MM.1S (cell line): ENCODE data around the gene VGLL4.

Experiments
- DNase-seq: peaks from one replicate; pipeline ENCODE4 v3.0.0-alpha.2; 2015
- H2AFZ ChIP-seq: fragments of 300-600 bp; sonication (generic); 2 replicates; pipeline ENCODE4 v1.6.0; 2016; ENCODE audit warnings: antibody characterized with exemption, low read length
- H3F3A ChIP-seq: fragments of 300-600 bp; sonication (generic); 2 replicates; pipeline ENCODE4 v1.6.1; 2016; ENCODE audit warnings: mild to moderate bottlenecking, antibody characterized with exemption, low read length, moderate library complexity, mixed read lengths; ENCODE audit not compliant: insufficient read depth
- H3K27ac ChIP-seq: fragments of 300-600 bp; sonication (generic); 2 replicates; pipeline ENCODE4 v1.5.1; 2016; ENCODE audit warnings: mild to moderate bottlenecking, low read length
- H3K27me3 ChIP-seq: fragments of 300-600 bp; sonication (generic); replicated peaks from 2 replicates; pipeline ENCODE4 v1.6.0; 2016; ENCODE audit warnings: low read length; ENCODE audit not compliant: insufficient read depth
- H3K36me3 ChIP-seq: fragments of 300-600 bp; sonication (generic); replicated peaks from 2 replicates; pipeline ENCODE4 v1.6.1; 2016; ENCODE audit warnings: mild to moderate bottlenecking, low read length, mixed read lengths; ENCODE audit not compliant: insufficient read depth
- H3K4me1 ChIP-seq: fragments of 300-600 bp; sonication (generic); 2 replicates; pipeline ENCODE4 v1.6.1; 2016; ENCODE audit warnings: low read length, mixed read lengths
- H3K4me2 ChIP-seq: fragments of 300-600 bp; sonication (generic); 2 replicates; pipeline ENCODE4 v1.6.0; 2016; ENCODE audit warnings: low read depth, low read length
- H3K4me3 ChIP-seq: fragments of 300-600 bp; sonication (generic); 2 replicates; pipeline ENCODE4 v1.5.1; 2016; ENCODE audit warnings: low read length, mixed read lengths
- H3K79me2 ChIP-seq: fragments of 300-600 bp; sonication (generic); 2 replicates; pipeline ENCODE4 v1.6.1; 2016; ENCODE audit warnings: mixed run types, low read length, mixed read lengths
- H3K9ac ChIP-seq: fragments of 300-600 bp; sonication (generic); 2 replicates; pipeline ENCODE4 v1.6.1; 2016; ENCODE audit warnings: low read length, mixed read lengths
- H3K9me2 ChIP-seq: fragments of 300-600 bp; sonication (generic); replicated peaks from 2 replicates; pipeline ENCODE4 v1.6.1; 2016; ENCODE audit warnings: mild to moderate bottlenecking, low read length, mixed read lengths; ENCODE audit not compliant: insufficient read depth
- H3K9me3 ChIP-seq: fragments of 300-600 bp; sonication (generic); replicated peaks from 2 replicates; pipeline ENCODE4 v1.6.1; 2016; ENCODE audit warnings: mild to moderate bottlenecking, low read length, mixed read lengths; ENCODE audit not compliant: insufficient read depth
- H4K20me1 ChIP-seq: fragments of 300-600 bp; sonication (generic); 2 replicates; pipeline ENCODE4 v1.6.1; 2016; ENCODE audit warnings: mild to moderate bottlenecking, low read length, moderate library complexity, mixed read lengths; ENCODE audit not compliant: insufficient read depth
- EZH2 ChIP-seq: fragments of 300-600 bp; sonication (generic); optimal IDR thresholded peaks from 2 replicates; pipeline ENCODE3; 2017; ENCODE audit warnings: low read depth, mild to moderate bottlenecking, antibody characterized with exemption, low read length, mixed read lengths
- EZH2phosphoT487 ChIP-seq: fragments of 300-600 bp; sonication (generic); IDR thresholded peaks from 2 replicates; pipeline ENCODE4 v1.6.1; 2018; ENCODE audit warnings: antibody characterized with exemption, low read length
- TF ChIP-seq, protein P1 (sequence below): fragments of 300-600 bp; sonication (generic); IDR thresholded peaks from 2 replicates; pipeline ENCODE4 v1.5.1; 2016; ENCODE audit warnings: antibody characterized with exemption, low read length, mixed read lengths

Gene VGLL4

DNA sequence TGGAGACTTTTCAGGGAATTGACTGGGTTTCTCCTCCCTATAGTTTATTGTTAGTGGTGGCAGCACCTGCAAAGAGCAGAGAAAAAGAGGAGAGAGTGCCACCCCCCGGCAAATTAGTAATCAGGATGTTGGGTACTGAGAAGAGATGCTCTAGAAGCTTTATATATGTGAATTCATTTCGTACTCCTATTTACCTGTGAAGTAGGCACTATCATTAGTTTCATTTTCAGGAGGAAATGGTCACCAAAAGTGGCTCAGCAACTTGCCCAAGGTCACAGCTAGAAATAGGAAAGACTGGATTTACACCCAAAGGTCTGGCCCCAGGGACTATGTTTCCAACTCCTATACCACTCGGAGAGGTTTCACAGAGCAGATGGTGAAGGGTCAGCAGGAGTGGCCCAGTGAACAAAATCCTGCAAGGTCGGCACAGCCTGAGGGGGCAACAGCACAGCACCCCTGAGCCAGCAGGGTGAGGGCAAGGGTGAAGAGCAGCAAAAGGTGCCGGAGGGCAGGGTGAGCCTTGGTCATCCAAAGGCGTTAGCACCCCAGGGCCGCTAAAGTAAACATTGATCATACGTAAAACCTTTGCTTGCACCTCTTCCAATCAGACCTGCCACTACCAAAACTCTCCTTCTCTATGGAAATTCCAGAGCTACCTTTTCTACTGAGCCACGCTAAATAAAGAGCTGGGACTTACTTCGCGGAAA lies 23.6 kb downstream of the VGLL4 start:
- Histone ChIP-seq H3K79me2 (peaks cover 95% of the 10 kb centered on the region), H3K9ac (no peak overlapping the region), H3K4me2 (peak overlapping the region; percentile 48), H3K27ac (peak overlapping the region; percentile 37; the same call in 1 of the 2 replicates), H3F3A (0 out of 2 replicates have a peak, but pooled peaks cover 5% of the 10 kb centered on the region), H3K36me3 (no peaks in the 10 kb centered on the region), H3K4me1 (peaks cover 16% of the 10 kb centered on the region), H3K27me3 (no peaks in the 10 kb centered on the region), H3K4me3 (peak overlapping the region; percentile 30), H3K9me3 (no peaks in the 10 kb centered on the region), H2AFZ (no peak overlapping the region), H4K20me1 (peaks cover 5% of the 10 kb centered on the region; the same call in 1 of the 2 replicates), H3K9me2 (no peaks in the 10 kb centered on the region)
- TF ChIP-seq EZH2phosphoT487 (no peak), EZH2 (no peak)
- TF ChIP-seq, protein P1, sequence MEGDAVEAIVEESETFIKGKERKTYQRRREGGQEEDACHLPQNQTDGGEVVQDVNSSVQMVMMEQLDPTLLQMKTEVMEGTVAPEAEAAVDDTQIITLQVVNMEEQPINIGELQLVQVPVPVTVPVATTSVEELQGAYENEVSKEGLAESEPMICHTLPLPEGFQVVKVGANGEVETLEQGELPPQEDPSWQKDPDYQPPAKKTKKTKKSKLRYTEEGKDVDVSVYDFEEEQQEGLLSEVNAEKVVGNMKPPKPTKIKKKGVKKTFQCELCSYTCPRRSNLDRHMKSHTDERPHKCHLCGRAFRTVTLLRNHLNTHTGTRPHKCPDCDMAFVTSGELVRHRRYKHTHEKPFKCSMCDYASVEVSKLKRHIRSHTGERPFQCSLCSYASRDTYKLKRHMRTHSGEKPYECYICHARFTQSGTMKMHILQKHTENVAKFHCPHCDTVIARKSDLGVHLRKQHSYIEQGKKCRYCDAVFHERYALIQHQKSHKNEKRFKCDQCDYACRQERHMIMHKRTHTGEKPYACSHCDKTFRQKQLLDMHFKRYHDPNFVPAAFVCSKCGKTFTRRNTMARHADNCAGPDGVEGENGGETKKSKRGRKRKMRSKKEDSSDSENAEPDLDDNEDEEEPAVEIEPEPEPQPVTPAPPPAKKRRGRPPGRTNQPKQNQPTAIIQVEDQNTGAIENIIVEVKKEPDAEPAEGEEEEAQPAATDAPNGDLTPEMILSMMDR = no peak
- peak; percentile 65 for DNase-seq

DNA sequence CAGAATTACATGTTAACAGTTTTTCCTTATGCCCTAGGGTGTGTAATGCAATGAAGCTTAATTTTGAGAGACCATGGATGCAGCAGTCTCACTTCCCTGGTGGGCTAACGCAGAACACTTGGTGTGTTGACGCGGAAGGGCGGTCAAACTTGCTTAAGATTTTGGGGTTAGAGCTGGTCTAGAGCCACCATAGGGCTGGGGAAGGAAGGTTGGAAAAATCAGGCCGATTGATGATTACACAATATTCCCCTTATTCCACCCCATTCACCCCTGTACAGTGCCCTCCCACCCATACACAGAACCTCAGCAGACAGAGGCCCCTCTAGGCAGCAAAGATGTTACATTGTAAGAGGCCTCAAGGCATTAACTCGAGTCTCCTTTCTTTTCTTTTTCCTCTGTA lies 24.3 kb downstream of the VGLL4 start:
- H3F3A ChIP-seq = 0 out of 2 replicates have a peak, but pooled peaks cover 5% of the 10 kb centered on the region
- peak overlapping the region; percentile 37; the same call in 1 of the 2 replicates for H3K27ac ChIP-seq
- no peak for DNase-seq
- no peak overlapping the region for H2AFZ ChIP-seq
- H3K9me2 ChIP-seq = no peaks in the 10 kb centered on the region
- H3K27me3 ChIP-seq = no peaks in the 10 kb centered on the region
- peak overlapping the region; percentile 30 for H3K4me3 ChIP-seq
- H3K9me3 ChIP-seq = no peaks in the 10 kb centered on the region
- peaks cover 5% of the 10 kb centered on the region; the same call in 1 of the 2 replicates for H4K20me1 ChIP-seq
- no peaks in the 10 kb centered on the region for H3K36me3 ChIP-seq
- H3K79me2 ChIP-seq = peaks cover 93% of the 10 kb centered on the region
- no peak overlapping the region for H3K9ac ChIP-seq
- peaks cover 16% of the 10 kb centered on the region for H3K4me1 ChIP-seq
- peak overlapping the region; percentile 48 for H3K4me2 ChIP-seq
- TF ChIP-seq EZH2 (no peak), EZH2phosphoT487 (no peak)
- TF ChIP-seq, protein P1 = no peak

DNA sequence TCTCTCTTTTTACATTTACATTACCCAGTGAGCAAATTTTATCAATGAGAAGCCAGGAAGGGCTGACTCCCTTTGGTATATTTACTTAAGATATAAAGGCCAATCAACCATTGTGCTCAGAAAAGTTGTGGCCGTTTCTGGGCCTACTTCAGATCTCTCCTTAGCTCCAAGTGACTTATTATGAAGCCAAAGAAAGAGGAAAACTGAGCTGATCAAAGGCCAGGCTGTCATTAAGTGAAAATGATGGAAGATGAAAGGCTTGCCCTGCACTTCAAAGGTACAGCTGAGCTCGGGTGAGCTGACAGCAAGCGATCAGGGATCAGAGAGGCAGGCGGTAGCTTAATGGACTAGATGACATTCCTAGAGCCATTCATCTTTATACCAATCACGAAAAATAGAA lies 24.8 kb downstream of the VGLL4 start:
- TF ChIP-seq EZH2 = no peak
- no peak for TF ChIP-seq EZH2phosphoT487
- TF ChIP-seq, protein P1 = no peak
- no peak for DNase-seq
- H3K36me3 ChIP-seq = no peaks in the 10 kb centered on the region
- no peaks in the 10 kb centered on the region for H3K27me3 ChIP-seq
- H3K27ac ChIP-seq = no peak overlapping the region
- H3K9me3 ChIP-seq = no peaks in the 10 kb centered on the region
- H3K9me2 ChIP-seq = no peaks in the 10 kb centered on the region
- peaks cover 93% of the 10 kb centered on the region for H3K79me2 ChIP-seq
- H4K20me1 ChIP-seq = peaks cover 5% of the 10 kb centered on the region; the same call in 1 of the 2 replicates
- H3K4me2 ChIP-seq = no peak overlapping the region
- peaks cover 16% of the 10 kb centered on the region for H3K4me1 ChIP-seq
- H3K4me3 ChIP-seq = no peak overlapping the region
- H2AFZ ChIP-seq = no peak overlapping the region
- H3K9ac ChIP-seq = no peak overlapping the region
- 0 out of 2 replicates have a peak, but pooled peaks cover 5% of the 10 kb centered on the region for H3F3A ChIP-seq
